Upper lobe of left lung (tissue), 4 donors: Measurements from ENCODE around the gene NCOR1.

Source experiments
- POLR2A ChIP-seq, 4 donors: fragments of 450-650 bp; IDR thresholded peaks; one replicate each; pipeline ENCODE4 v1.5.1; 2016 to 2017; ENCODE audit warnings: antibody characterized with exemption in 4 of 4, mild to moderate bottlenecking in 2 of 4
- POLR2AphosphoS5 ChIP-seq, 2 donors: sonication (generic); formaldehyde crosslinking; IDR thresholded peaks; one replicate each; pipeline ENCODE4 v1.5.1; 2017; ENCODE audit warnings: antibody characterized with exemption in 2 of 2
- TF ChIP-seq, protein P1 (sequence below), 6 experiments: fragments of 450-650 bp in 4 of 6; fragments of 200-600 bp in 2 of 6; sonication (generic) in 2 of 6; IDR thresholded peaks; one replicate each; pipeline ENCODE4 v1.5.1; 2016 to 2019; ENCODE audit warnings: antibody characterized with exemption in 6 of 6

- TF ChIP-seq POLR2AphosphoS5 (IDR thresholded peaks at IDR 0.05) (no peak), POLR2A (IDR thresholded peaks at IDR 0.05) (no peak)
- TF ChIP-seq, protein P1, sequence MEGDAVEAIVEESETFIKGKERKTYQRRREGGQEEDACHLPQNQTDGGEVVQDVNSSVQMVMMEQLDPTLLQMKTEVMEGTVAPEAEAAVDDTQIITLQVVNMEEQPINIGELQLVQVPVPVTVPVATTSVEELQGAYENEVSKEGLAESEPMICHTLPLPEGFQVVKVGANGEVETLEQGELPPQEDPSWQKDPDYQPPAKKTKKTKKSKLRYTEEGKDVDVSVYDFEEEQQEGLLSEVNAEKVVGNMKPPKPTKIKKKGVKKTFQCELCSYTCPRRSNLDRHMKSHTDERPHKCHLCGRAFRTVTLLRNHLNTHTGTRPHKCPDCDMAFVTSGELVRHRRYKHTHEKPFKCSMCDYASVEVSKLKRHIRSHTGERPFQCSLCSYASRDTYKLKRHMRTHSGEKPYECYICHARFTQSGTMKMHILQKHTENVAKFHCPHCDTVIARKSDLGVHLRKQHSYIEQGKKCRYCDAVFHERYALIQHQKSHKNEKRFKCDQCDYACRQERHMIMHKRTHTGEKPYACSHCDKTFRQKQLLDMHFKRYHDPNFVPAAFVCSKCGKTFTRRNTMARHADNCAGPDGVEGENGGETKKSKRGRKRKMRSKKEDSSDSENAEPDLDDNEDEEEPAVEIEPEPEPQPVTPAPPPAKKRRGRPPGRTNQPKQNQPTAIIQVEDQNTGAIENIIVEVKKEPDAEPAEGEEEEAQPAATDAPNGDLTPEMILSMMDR (IDR thresholded peaks at IDR 0.05), result no peak
Observed at GRCh38 chr17:16254773-16255400, 39.6 kb upstream of the NCOR1 start.
